Inflammatory macrophage treated with lipopolysaccharide for 1 hour (primary cell): ENCODE measurements around the gene KRT86.
A peak's percentile ranks its signal among the peaks of the same experiment; 100 is the strongest.

Experiments
- DNase-seq, 2 donors: peaks; one replicate each; pipeline ENCODE4 v3.0.0-alpha.2; 2020 to 2022

KRT86 gene

DNA sequence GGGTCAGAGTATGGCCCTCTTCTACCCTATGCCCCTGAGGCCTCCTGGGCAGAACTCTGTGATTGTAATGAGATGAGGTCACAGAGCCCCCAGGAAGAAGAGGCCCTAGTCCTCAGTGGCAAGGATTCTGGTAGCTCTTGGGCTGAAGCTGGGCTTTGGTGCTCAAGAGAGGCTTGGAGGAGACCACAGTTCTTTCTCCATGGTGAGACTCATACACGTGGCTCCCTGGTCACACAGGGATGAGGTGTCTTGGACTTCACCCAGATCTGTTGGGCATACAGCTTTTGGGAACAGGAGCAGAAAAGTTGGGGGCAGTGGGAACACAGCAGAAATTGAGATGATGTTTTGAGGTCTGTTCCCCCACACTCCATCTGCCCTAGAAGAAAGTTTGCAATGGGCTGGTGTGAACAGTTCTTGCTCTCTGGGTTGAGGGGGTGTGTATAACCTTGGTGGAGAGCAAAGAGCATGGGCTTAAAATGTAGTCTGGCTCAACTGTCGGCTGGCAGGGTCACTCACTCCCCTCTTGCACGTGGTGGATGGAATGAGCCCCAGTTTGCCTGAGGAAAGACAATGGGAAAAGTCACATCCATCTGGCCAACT, at the start of gene KRT86:
KRT86 (plus strand) TSS at position 125 of the 600 bp plus-strand sequence. CDS start 27,272 bp downstream, outside the sequence.
- no peak for DNase-seq

DNA sequence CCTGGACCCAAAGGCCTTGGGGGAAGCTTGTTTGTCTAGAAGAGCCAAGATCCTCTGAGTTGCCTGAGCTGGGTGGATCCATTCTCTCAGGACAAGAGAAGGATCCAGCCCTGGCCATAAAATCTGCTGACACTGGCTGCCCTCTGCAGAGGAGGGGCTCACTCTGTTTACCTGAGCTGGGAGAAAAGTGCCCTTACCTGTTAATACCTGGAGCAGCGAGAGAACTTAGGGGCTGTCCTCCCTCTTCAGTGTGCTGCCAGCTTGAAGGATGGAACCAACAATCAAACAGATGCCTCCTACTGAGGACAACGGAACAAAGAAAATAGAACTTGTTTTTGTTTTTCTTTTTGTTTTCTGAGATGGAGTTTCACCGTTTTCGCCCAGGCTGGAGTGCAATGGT, 48.7 kb upstream of the KRT86 start:
- DNase-seq = no peak

DNA sequence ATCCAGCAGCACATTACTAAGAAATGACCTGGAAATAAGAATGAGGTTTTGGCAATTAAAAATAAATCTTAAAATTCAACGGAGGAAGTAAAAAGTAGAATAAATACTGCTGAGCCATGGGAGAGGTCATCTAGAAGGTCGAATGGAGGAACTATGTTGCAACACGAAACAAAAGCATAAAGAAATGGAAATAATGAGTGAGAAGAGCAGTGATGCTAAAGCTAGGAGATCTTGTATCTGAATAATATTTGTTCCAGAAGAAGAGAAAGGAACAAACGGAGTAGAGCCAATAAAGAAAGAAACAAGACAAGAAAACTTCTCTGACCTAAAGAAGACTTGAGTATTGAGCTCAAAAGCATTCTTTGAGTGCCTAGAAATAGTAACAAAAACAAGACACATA, 48.0 kb upstream of the KRT86 start:
- peak in 1 of 2 donors; percentile 22 for DNase-seq

DNA sequence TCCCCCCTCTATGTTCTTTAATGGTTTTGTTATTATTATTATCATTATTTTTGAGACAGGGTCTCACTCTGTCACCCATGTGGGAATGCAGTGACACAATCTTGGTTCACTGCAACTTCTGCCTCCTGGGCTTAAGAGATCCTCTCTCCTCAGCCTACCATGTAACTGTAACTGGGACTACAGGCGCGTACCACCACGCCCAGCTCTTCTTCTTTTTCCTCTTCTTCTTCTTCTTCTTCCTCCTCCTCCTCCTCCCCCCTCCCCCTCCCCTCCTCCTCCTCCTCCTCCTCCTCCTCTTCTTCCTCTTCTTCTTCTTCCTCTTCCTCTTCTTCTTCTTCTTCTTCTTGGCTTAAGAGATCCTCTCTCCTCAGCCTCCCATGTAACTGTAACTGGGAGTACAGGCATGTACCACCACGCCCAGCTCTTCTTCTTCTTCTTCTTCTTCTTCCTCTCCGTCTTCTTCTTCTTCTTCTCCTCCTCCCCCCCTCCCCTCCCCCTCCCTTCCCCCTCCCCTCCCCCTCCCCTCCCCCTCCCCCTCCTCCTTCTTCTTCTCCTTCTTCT, 46.8 kb upstream of the KRT86 start:
- DNase-seq = peak in 1 of 2 donors; percentile 24

DNA sequence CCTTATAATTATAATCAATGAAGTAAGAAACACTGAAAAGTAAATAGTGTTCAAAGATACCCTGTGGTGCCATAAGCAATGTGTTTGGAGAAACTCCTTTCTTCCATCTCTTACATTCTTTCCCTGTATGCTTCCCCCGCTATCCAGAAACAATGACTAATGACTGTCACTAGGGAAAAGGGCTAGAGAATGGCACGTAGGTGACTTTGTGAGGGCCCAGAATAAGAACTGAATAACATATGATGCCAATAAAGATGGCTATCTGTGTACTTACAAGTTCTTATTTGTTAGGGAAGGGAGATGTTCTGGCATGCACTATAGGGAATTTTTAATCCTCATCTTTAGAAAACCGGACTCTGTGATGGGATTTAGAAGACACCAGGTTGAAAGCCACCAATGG, 46.1 kb upstream of the KRT86 start:
- DNase-seq = no peak

DNA sequence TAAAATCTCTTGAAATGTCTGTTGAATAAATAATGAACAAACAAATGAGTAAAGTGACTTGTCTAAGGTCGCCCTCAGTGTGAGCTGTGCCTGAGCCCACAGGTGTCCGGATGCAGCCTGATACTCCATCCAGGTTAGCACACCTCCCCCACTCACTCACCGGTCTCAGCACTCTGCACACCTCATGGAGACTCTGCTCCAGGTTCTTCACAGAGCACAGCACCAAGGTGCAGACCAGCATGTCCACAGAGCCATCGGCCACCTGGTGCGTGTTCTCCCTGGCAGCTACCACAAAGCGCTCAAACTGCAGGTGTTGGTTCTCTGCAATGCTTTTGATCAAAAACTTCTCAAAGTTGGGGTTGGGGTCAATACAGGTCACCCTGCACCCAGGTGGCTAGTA, 45.5 kb upstream of the KRT86 start:
- no peak for DNase-seq

DNA sequence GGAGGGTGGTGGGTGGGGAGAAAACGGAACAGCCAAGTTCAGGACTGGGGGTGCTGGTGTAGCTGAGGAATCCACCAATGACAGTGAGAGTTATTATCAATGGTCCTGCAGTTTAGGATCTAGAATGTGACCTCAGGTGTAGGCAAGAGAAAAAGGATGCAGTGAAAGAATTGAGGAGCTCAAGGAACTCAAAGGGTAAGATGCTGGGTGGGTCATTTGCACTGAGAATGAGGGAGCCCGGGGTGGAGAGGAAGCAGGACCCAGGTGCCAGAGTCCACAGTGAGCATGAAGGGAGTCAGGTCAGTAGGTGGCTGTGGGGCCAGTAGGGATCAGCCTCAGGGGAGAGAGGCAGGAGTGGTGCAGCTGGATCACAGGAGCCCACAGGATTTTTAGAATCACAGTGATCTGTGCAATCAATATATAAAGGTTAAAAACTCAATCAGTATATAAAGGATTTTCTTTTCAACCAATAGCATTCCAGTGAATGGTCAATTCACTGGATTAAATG, 44.6 kb upstream of the KRT86 start:
- no peak for DNase-seq

DNA sequence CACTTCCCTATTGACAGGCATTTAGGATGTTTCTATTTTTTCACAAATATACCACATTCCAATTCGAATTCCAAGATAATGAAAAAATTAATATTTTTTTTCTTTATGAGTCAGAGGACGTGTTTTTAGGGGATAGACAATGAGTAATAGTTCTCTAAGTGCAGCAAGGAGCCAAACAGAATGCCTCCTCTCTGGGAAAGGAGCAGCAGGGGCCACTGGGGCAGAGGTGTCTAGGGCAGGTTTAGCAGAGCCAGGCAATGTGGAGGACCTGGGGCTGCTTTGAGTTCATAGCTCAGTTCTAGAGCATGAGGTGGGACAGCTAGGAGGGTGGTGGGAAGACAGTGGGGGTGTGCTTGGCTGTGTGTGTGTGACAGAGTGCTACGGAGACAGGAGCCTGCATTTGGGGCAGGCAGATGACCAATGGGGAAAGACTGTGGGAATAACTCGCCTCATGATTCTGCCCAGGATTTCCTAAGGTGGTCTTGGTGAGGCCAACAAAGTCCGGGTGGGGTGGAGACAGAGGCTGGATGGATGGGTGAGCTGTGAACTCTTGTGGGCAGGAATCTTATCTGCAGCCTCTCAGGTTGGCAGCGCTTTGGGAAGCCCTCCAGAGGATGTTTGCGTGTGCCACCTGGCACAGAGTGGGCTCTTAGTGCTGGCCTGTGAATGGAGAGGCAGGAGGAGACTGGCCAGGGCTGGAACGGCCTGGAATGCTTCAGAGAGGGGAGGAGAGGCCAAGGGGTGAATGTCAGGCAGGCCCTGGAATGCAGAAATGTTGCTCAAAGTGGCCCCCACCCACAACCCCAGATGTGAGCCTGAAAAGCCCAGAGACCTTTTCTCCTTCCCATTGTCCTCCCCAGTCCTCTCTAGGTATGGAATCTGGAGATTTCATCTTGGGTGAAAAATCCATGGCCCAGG, 43.8 kb upstream of the KRT86 start:
- no peak for DNase-seq

DNA sequence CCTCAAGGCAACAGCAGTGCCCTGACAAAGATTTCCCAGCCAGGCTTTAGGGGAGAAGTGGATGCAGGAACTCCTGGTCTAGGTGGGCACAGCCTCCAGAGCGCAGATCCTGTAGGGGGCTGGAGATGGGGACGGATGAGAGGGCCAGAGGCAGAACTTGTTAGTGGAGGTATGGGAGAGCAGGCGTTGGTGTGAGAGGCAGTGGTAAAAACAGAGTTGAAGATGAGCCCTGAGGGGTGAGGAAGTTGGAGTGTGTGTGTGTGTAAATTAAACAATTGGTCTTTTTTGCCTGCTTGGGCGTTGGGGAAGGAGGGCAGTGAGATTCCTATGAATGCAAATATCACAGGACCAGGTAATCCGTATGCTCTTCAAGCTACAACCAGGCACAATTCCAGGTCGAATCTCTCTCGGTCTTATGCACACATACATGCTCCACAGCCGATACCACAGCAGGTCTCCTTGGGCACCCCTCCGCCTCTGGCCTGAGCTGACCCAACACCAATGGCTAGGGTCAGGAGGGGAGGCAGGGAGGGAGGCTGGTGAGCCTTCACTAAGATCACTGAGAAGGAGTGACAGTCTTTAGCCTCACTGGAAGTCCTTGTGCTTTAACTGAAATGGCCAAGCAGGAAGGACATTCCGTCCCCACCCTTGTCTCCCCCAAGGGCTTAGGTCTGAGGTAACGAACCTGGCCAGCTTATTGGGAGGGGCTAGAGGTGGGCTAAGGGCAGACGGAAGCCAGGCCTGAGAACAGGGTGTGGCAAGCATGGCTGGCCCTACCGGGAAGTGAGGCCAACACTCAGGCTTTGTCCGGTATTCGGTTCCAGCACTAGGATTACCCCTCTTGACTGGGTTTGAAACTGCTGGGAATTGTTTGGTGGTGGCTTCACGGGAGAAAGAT, 42.9 kb upstream of the KRT86 start:
- DNase-seq = no peak

DNA sequence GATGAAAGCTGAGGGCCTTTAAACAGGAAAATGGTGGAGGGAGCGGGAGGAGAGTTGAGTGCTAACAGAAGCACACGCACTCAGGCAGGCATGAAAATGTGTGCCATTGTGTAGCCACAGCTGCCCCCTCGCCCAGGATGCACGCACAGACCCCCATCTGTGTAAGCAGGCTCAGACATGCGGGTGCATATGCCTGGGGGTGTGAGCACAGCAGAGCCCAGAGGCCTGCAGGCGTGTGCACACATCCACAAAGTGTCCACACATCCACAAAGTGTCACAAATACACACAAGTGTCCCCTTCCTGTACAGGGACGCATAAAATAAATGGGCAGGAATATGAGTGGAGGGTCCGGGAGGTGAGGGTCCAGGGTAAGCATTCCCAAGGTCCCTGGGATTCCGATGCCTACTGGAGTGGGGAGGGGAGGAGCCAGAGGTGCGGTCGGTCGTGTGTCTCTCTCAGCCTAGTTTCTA, 42.2 kb upstream of the KRT86 start:
- no peak for DNase-seq

DNA sequence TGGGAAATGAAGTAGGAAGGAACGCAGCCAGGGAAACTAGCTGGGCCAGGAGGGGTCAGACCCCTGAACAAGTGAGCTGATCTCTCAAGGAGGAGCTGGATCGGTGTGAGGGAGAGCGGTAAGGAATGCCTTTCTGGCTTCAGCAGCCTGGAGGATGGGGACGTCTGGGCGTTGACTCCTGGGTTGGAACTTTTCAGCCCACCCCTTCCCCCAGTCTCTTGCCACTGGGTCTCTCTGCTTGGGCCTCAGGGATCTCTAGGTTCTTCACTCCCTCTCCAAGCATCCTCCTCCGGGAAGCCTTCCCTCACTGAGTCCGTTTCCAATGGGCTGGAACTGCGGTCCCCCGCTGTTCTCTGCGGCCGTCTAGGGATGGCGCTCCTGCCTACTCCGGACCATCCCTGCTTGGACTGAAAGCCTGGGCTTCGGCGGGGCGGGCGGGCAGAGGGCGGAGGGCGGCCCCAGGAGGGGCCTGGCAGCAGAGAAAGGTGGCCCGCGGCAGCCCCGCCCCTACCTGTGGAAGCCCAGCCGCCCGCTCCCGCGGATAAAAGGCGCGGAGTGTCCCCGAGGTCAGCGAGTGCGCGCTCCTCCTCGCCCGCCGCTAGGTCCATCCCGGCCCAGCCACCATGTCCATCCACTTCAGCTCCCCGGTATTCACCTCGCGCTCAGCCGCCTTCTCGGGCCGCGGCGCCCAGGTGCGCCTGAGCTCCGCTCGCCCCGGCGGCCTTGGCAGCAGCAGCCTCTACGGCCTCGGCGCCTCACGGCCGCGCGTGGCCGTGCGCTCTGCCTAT, 41.6 kb upstream of the KRT86 start, which contains the start of gene KRT7:
KRT7 (plus strand) TSS at position 570 of the 788 bp plus-strand sequence; CDS start at position 624, 54 bp downstream.
- no peak for DNase-seq

DNA sequence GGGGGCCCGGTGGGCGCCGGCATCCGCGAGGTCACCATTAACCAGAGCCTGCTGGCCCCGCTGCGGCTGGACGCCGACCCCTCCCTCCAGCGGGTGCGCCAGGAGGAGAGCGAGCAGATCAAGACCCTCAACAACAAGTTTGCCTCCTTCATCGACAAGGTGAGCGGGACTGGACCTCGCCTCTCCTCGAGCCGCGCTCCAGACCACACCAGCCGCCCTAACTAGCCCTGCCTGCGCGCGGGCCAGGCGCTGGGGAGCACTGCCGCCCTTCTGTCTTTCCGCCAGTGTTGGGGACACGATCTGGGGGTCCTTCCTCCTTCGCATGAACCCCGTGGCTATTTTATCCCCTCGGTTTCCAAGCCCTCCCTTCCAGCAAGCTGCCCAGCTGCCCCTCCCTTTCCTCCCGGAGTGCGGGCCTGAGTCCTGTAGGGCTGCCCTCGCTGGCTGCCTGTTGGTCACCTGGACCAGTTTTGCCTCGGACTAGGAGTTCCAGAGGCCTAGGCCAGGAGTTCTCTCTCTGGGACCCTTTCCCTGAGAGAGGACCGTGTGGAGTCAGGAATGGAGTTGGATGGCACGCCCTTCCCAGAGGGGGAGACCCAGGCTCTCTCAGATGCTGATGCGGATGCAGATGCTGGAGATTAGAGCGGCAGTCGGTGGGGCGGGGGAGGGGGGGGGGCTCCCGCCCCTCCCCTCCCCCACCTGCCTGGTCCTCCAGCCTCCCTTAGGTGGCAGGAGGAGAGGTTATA, 40.8 kb upstream of the KRT86 start:
- DNase-seq = no peak

DNA sequence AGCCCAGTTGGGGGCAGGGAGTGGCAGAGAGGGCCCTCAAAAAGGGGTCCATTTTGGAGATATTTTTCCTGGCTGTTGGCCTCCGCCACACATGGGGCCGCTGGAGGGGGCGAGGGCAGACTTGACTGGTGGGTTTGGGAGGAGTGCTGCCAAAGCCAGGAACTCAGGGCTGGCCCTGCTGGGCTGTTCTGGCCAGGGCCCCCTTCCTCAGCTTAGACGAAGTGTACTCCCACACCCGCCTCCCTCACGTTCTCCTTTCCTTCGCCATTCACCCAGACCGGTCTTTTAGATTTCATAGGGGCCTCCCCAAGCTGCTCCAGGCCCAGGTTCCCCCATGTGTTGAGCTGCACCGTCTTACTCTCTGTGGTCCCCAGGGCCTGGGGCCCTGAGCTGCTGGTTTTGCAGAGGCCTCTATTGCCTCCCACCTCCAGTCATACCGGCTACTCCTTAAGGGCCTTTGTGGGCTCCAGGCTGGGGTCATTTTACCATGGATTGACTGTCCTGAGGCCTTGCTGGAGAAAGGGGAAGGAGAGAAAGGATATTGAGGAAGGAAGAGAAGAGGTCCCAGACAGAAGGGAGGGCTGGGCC, 40.1 kb upstream of the KRT86 start:
- no peak for DNase-seq

DNA sequence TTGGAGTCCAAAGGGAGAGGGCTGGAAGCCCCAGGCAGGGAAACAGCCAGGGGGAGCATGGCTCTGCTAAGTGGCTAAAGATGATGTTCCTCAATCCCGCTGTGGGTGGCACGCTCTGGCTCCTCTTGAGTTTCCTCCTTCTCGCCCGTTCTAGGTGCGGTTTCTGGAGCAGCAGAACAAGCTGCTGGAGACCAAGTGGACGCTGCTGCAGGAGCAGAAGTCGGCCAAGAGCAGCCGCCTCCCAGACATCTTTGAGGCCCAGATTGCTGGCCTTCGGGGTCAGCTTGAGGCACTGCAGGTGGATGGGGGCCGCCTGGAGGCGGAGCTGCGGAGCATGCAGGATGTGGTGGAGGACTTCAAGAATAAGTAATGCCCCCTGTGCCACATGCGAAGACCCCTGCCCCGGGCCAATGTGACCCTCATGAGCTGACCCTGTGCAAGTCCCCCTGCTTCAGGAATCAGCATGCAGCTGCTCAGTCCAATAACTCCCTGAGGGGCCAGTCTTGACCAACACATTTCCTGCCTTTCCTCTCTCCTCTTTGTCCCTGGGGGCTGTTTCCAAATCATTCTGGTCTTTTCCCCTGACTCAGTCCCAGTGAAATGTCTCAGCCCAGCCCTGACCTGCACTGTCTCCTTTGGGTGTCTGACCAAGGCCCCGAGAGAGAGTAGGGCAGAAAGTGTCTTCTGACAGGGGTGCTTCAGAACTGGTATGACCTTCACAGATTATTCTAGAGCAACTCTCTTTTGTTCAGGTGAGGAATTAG, 39.3 kb upstream of the KRT86 start:
- peak in 1 of 2 donors; percentile 37 for DNase-seq

DNA sequence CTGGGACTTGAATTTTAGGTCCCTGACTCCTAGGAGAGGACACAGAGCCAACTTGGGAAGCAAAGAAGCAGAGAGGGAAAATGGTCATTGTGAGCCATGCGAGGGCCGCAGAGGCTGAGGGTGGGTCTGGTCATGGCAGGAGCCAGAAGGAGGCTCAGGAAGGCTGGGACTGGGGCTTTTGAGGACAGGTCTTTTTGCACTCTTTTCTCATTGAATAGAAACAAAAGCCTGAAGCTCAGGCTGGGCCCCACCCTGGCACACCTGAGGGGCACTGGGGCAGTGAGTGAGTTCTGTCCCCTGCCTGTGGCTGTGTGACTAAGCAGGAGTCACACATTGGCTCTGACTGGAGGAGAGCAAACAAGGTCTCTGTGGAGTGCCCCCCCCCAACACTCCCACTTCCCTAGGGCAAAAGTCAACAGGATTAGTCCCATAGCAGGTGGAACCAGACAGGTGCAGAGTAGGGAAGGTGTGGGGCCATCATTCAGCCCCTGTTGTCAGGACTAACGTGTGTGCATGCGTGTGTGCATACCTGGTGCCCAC, 38.6 kb upstream of the KRT86 start:
- DNase-seq = no peak

DNA sequence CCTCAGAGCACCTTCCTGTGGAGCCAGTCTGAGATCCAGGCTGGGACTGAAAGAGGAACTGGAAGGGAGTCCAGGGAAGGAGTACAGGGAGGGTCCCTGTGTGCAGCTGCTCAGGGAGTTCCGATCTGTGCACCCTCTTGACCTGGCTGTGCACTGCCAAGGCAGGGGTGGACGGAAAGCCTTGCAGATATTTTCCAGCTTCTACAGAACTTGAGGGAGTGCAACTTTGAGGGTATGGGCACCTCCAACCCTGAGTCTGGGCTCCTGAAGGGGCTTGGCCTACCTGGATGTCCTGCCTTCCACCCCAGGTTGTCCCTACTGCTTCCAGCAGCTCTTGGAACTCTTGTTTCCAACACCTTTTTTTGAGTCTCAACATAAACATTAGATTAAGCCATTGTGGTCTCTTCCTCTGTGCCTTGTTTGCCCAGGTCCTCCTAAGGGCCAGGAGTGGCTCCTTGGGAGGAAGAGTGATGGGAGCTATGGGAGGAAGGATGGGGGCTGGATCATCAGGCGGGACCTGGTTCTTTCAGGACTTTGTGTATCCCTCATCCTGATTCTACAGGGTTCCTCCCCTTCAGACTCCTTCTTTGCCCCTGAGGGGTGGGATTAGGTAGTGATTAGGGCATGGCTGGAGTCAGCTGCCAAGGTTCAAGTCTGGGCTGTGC, 37.9 kb upstream of the KRT86 start:
- DNase-seq = no peak

DNA sequence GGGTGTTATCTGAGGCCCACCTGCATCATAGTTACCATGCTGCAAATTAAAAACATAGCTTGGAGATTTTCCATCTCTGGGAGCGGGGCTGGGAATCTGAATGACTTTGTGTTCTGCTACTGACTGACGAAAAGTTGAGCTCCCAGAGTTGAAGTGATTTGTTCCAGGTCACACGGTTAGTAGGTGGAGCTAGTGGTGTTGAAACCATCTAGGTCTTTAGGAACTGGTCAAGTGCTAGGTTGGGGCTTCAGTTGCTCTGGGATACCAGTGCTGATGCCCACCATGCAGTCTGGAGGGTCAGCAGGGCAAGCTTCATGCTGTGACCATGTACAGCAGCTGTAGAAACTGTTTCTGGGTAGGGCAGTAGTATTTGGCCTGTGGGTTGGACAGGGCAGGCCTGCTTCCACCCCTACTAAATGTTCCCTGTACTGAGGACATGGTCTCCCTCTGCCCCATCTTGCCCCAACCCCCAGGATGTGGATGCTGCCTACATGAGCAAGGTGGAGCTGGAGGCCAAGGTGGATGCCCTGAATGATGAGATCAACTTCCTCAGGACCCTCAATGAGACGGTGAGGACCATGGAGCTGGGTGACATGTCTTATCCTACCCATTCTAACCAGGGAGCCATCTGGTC, 36.1 kb upstream of the KRT86 start:
- DNase-seq = no peak
